H1 (cell line): Measurements from ENCODE around the gene BICD1. TPM values are rescaled to one million over a fixed set of nuclear protein-coding genes. Genes with fewer than 3 reads are reported as not detected.

ENCODE experiments used
- CTCF ChIA-PET: fragments of 300-600 bp; sonication (Branson Sonifier 250); formaldehyde crosslinking; loops from one replicate; lab custom pipeline; 2021; ENCODE audit not compliant: partially characterized antibody; lab: Charles Lee
- POLR2A ChIA-PET: fragments of 300-600 bp; sonication (Branson Sonifier 250); formaldehyde crosslinking; loops from one replicate; lab custom pipeline; 2021; ENCODE audit warnings: inconsistent platforms; ENCODE audit not compliant: partially characterized antibody; lab: Charles Lee
- DNase-seq, 2 experiments: peaks; one replicate each; pipeline versions ENCODE4 v3.0.0 to v3.0.0-alpha.2; 2010 to 2022; ENCODE audit warnings: low spot score in 2 of 2, low read depth in 1 of 2, mixed read lengths in 1 of 2
- FAIRE-seq: peaks from 2 replicates; lab custom pipeline; 2011; peaks lifted over from hg19 to GRCh38; lab: Jason Lieb, UNC
- H2AFZ ChIP-seq: 2 replicates; pipeline ENCODE4 v1.8.1; 2012; ENCODE audit warnings: low read length, inconsistent platforms
- H2AK5ac ChIP-seq: 2 replicates; pipeline ENCODE4 v1.6.1; 2013; ENCODE audit warnings: low read depth, low read length
- H2BK120ac ChIP-seq: replicated peaks from 2 replicates; pipeline ENCODE3; 2013; ENCODE audit warnings: low read depth, low read length, inconsistent platforms
- H2BK12ac ChIP-seq: 2 replicates; pipeline ENCODE4 v1.6.1; 2013; ENCODE audit warnings: low read depth, low read length
- H2BK15ac ChIP-seq: 2 replicates; pipeline ENCODE4 v1.6.1; 2013; ENCODE audit warnings: low read length
- H2BK20ac ChIP-seq: 2 replicates; pipeline ENCODE4 v1.6.1; 2013; ENCODE audit warnings: low read length
- H2BK5ac ChIP-seq: 2 replicates; pipeline ENCODE4 v1.6.1; 2013; ENCODE audit warnings: low read depth, low read length
- H3K14ac ChIP-seq: 2 replicates; pipeline ENCODE4 v1.6.1; 2013; ENCODE audit warnings: inconsistent platforms; ENCODE audit not compliant: insufficient read length
- H3K18ac ChIP-seq: 2 replicates; pipeline ENCODE4 v1.6.1; 2013; ENCODE audit warnings: low read length; ENCODE audit errors: extremely low read depth
- H3K23ac ChIP-seq: 2 replicates; pipeline ENCODE4 v1.6.1; 2013; ENCODE audit warnings: inconsistent platforms; ENCODE audit not compliant: insufficient read length
- H3K23me2 ChIP-seq: 2 replicates; pipeline ENCODE4 v1.6.1; 2013; ENCODE audit warnings: low read depth, low read length
- H3K27ac ChIP-seq: 2 replicates; pipeline ENCODE4 v1.6.1; 2011; ENCODE audit warnings: low read depth, low read length, inconsistent platforms
- H3K27me3 ChIP-seq, 4 experiments: replicated peaks in 1 of 4; 1 replicate in 1 of 4; 2 replicates in 3 of 4; pipeline versions ENCODE4 v1.6.1 to v1.8.1; 2011 to 2013; ENCODE audit warnings: low read length in 3 of 4, mild to moderate bottlenecking in 3 of 4, inconsistent platforms in 2 of 4, mixed read lengths in 2 of 4, moderate library complexity in 1 of 4; ENCODE audit not compliant: control insufficient read depth in 3 of 4, insufficient read depth in 3 of 4; ENCODE audit errors: extremely low read depth in 1 of 4
- H3K36me3 ChIP-seq, 4 experiments: 2 replicates each; pipeline versions ENCODE4 v1.6.1 to v1.8.1; 2011 to 2013; ENCODE audit warnings: mild to moderate bottlenecking in 4 of 4, low read length in 3 of 4, moderate library complexity in 2 of 4, control low read depth in 1 of 4, inconsistent platforms in 1 of 4; ENCODE audit not compliant: insufficient read depth in 4 of 4, control insufficient read depth in 2 of 4
- H3K4ac ChIP-seq: replicated peaks from 2 replicates; pipeline ENCODE3; 2013; ENCODE audit warnings: low read length, low read depth, mixed read lengths, inconsistent platforms; ENCODE audit not compliant: insufficient read length
- H3K4me1 ChIP-seq, 4 experiments: replicated peaks in 1 of 4; 1 replicate in 1 of 4; 2 replicates in 3 of 4; pipeline versions ENCODE4 v1.6.1 to v1.8.1; 2011 to 2013; ENCODE audit warnings: low read length in 3 of 4, inconsistent platforms in 2 of 4, mixed read lengths in 1 of 4; ENCODE audit not compliant: insufficient read depth in 4 of 4, control insufficient read depth in 3 of 4
- H3K4me2 ChIP-seq, 2 experiments: 2 replicates each; pipeline versions ENCODE4 v1.6.1 to v1.8.1; 2011 to 2013; ENCODE audit warnings: low read depth in 2 of 2, low read length in 2 of 2, control low read depth in 1 of 2, inconsistent platforms in 1 of 2, mild to moderate bottlenecking in 1 of 2; ENCODE audit not compliant: insufficient read depth in 1 of 2
- H3K4me3 ChIP-seq, 4 experiments: fragments of 200-600, 300-600 bp in 1 of 4; sonication (generic), shearing (Covaris generic), sonication (Bioruptor Twin) in 1 of 4; 2 replicates each; pipeline versions ENCODE4 v1.5.1 to v1.8.1; 2011 to 2016; ENCODE audit warnings: low read length in 4 of 4, low read depth in 3 of 4, control low read depth in 2 of 4, inconsistent platforms in 2 of 4, mild to moderate bottlenecking in 2 of 4, mixed read lengths in 1 of 4, moderate library complexity in 1 of 4; ENCODE audit not compliant: insufficient read depth in 2 of 4; ENCODE audit errors: extremely low read depth in 1 of 4
- H3K56ac ChIP-seq: replicated peaks from 2 replicates; pipeline ENCODE3; 2013; ENCODE audit warnings: low read depth, mild to moderate bottlenecking, mixed read lengths, low read length, inconsistent platforms; ENCODE audit not compliant: insufficient read length
- H3K79me1 ChIP-seq: 2 replicates; pipeline ENCODE4 v1.6.1; 2013; ENCODE audit warnings: low read depth, low read length, control low read depth
- H3K79me2 ChIP-seq, 2 experiments: 2 replicates each; pipeline versions ENCODE4 v1.6.1 to v1.8.1; 2012 to 2013; ENCODE audit warnings: low read length in 2 of 2, mild to moderate bottlenecking in 2 of 2, inconsistent platforms in 1 of 2; ENCODE audit not compliant: insufficient read depth in 2 of 2, control insufficient read depth in 1 of 2
- H3K9ac ChIP-seq, 4 experiments: replicated peaks in 1 of 4; 1 replicate in 1 of 4; 2 replicates in 3 of 4; pipeline versions ENCODE4 v1.6.1 to v1.8.1; 2011 to 2013; ENCODE audit warnings: low read depth in 3 of 4, low read length in 3 of 4, control low read depth in 2 of 4, mild to moderate bottlenecking in 2 of 4, moderate library complexity in 2 of 4, inconsistent platforms in 1 of 4; ENCODE audit errors: extremely low read depth in 1 of 4
- H3K9me3 ChIP-seq, 2 experiments: 2 replicates each; pipeline versions ENCODE4 v1.6.1 to v1.8.1; 2012 to 2013; ENCODE audit warnings: mild to moderate bottlenecking in 2 of 2, moderate library complexity in 2 of 2, control low read depth in 1 of 2, inconsistent platforms in 1 of 2, low read depth in 1 of 2, low read length in 1 of 2, mixed read lengths in 1 of 2; ENCODE audit not compliant: insufficient read depth in 2 of 2
- H4K20me1 ChIP-seq, 2 experiments: replicated peaks in 1 of 2; 2 replicates each; pipeline versions ENCODE3 to v1.8.1; 2011 to 2013; ENCODE audit warnings: inconsistent platforms in 2 of 2, low read length in 2 of 2, mild to moderate bottlenecking in 1 of 2; ENCODE audit not compliant: insufficient read depth in 2 of 2, control insufficient read depth in 1 of 2
- H4K5ac ChIP-seq: 2 replicates; pipeline ENCODE4 v1.6.1; 2013; ENCODE audit warnings: low read length, low read depth, mixed read lengths, inconsistent platforms; ENCODE audit not compliant: insufficient read length
- H4K8ac ChIP-seq: 2 replicates; pipeline ENCODE4 v1.8.0; 2013; ENCODE audit warnings: mild to moderate bottlenecking, moderate library complexity, low read length, inconsistent platforms; ENCODE audit not compliant: insufficient read depth; ENCODE audit errors: extremely low read depth
- H4K91ac ChIP-seq: replicated peaks from 2 replicates; pipeline ENCODE3; 2013; ENCODE audit warnings: low read length, mixed read lengths, inconsistent platforms; ENCODE audit not compliant: insufficient read length
- CTCF ChIP-seq, 3 experiments: IDR thresholded peaks; 1 replicate in 2 of 3; 2 replicates in 1 of 3; pipeline versions ENCODE4 v1.5.1 to v1.6.1; 2011; ENCODE audit warnings: low read length in 3 of 3, mild to moderate bottlenecking in 3 of 3, inconsistent platforms in 2 of 3, low read depth in 1 of 3, moderate library complexity in 1 of 3; ENCODE audit not compliant: insufficient read depth in 1 of 3; ENCODE audit errors: control extremely low read depth in 1 of 3
- E2F6 ChIP-seq: IDR thresholded peaks from 2 replicates; pipeline ENCODE4 v1.6.1; 2012; ENCODE audit warnings: inconsistent platforms
- NRF1 ChIP-seq: IDR thresholded peaks from 2 replicates; pipeline ENCODE4 v1.6.1; 2011; ENCODE audit warnings: mild to moderate bottlenecking, low read depth, low read length, improper control_type of control experiment
- PHF8 ChIP-seq: fragments of 200-600 bp; sonication (generic); conservative IDR thresholded peaks from 2 replicates; pipeline ENCODE4 v1.7.1; 2012; ENCODE audit warnings: low read depth, mild to moderate bottlenecking, inconsistent platforms, low read length, moderate library complexity
- POLR2A ChIP-seq, 2 experiments: IDR thresholded peaks; 1 replicate in 1 of 2; 2 replicates in 1 of 2; pipeline ENCODE4 v1.6.1; 2011; ENCODE audit warnings: low read depth in 2 of 2, low read length in 2 of 2, mild to moderate bottlenecking in 2 of 2; ENCODE audit errors: control extremely low read depth in 1 of 2
- POLR2AphosphoS5 ChIP-seq: IDR thresholded peaks from 2 replicates; pipeline ENCODE4 v1.6.1; 2011; ENCODE audit warnings: low read depth, low read length
- RXRA ChIP-seq: IDR thresholded peaks from 2 replicates; pipeline ENCODE4 v1.6.1; 2011; ENCODE audit warnings: low read depth, mild to moderate bottlenecking, low read length, moderate library complexity; ENCODE audit not compliant: insufficient read depth
- SUZ12 ChIP-seq: fragments of 200-600 bp; sonication (generic); IDR thresholded peaks from 2 replicates; pipeline ENCODE4 v1.6.1; 2012; ENCODE audit warnings: mild to moderate bottlenecking, inconsistent platforms, low read length, moderate library complexity, mixed read lengths
- TAF7 ChIP-seq: optimal IDR thresholded peaks from 2 replicates; pipeline ENCODE3; 2011; ENCODE audit warnings: low read depth, mild to moderate bottlenecking, inconsistent platforms, low read length, moderate library complexity, borderline replicate concordance
- TBP ChIP-seq: IDR thresholded peaks from 2 replicates; pipeline ENCODE4 v1.6.1; 2011; ENCODE audit warnings: low read depth, low read length, improper control_type of control experiment
- WGBS, 2 experiments: shearing (Covaris generic) in 1 of 2; methylation state at CpG; one replicate each; pipeline versions ENCODE4 v1.1.6 to v1.1.7; 2013 to 2015; ENCODE audit warnings: low lambda C conversion rate in 2 of 2, mixed read lengths in 2 of 2, inconsistent platforms in 1 of 2, low coverage in 1 of 2, missing lambda C conversion rate in 1 of 2; ENCODE audit not compliant: insufficient replicate concordance in 2 of 2, insufficient coverage in 1 of 2, insufficient read length in 1 of 2; ENCODE audit errors: extremely low coverage in 1 of 2, missing lambda C conversion rate in 1 of 2; 5-methylcytosine and 5-hydroxymethylcytosine counted together
- polyA plus RNA-seq, 7 experiments: library from polyadenylated mRNA; depleted of rRNA in 3 of 7; stranded (reverse) in 5 of 7; unstranded in 2 of 7; fragments of >200 nt in 5 of 7; fragments of 200-250 nt in 2 of 7; gene quantifications; 1 replicate in 5 of 7; 2 replicates in 1 of 7; 4 replicates in 1 of 7; pipeline versions ENCODE4 v1.2.1 to v1.2.3, GENCODE V29; 2011 to 2013; ENCODE audit warnings: missing spikeins in 2 of 7, mixed read lengths in 2 of 7
- total RNA-seq: library from RNA; stranded (reverse); fragmentation: NEBNext Ultra II Directional; extraction: Animal tissue kit (Norgen Biotek cat#: 25700); gene quantifications from 2 replicates; pipeline ENCODE4 v1.2.1, GENCODE V29; 2021

Gene BICD1
- total and polyA plus RNA-seq, 2 of the 8 experiments (the other 6 are each of a cell fraction or from before 2014, with no cell fraction given): 34.1 to 58.4 TPM

- H2BK15ac ChIP-seq: no peak overlapping the region
- POLR2A ChIA-PET: no interaction called here
- no peak overlapping the region for H3K27ac ChIP-seq
- no peak overlapping the region for H3K23ac ChIP-seq
- no peaks in the 10 kb centered on the region for H3K23me2 ChIP-seq
- H3K79me1 ChIP-seq: peaks cover 3% of the 10 kb centered on the region; the same call in 1 of the 2 replicates
- DNase-seq (no peak), FAIRE-seq (no peak)
- no peak overlapping the region for H2BK5ac ChIP-seq
- CTCF ChIA-PET: interaction anchor here (1.0 kb wide), 1 partner anchor 54 kb away, joined by 3 read pairs; no protein-coding TSS in a partner anchor
- H3K27me3 ChIP-seq: no peaks in the 10 kb centered on the region
- H2BK20ac ChIP-seq: no peak overlapping the region
- no peak overlapping the region for H2BK12ac ChIP-seq
- no peak overlapping the region for H4K8ac ChIP-seq
- H3K36me3 ChIP-seq: peaks cover 4 to 42% (median 23%) of the 10 kb centered on the region in 4 experiments; a peak in 7 of 8 replicates
- H3K4me1 ChIP-seq: peaks cover 0 to 6% (median 3%) of the 10 kb centered on the region in 4 experiments; a peak in 3 of 7 replicates
- no peak overlapping the region for H3K4me3 ChIP-seq
- no peak overlapping the region for H3K4ac ChIP-seq
- no peak overlapping the region for H2AK5ac ChIP-seq
- no peak overlapping the region for H3K9ac ChIP-seq
- no peaks in the 10 kb centered on the region for H3K9me3 ChIP-seq
- H3K56ac ChIP-seq: no peak overlapping the region
- no peak overlapping the region for H3K14ac ChIP-seq
- H4K20me1 ChIP-seq: no peaks in the 10 kb centered on the region
- no peak overlapping the region for H2BK120ac ChIP-seq
- H3K18ac ChIP-seq: no peak overlapping the region
- no peak overlapping the region for H3K4me2 ChIP-seq
- no peak overlapping the region for H4K5ac ChIP-seq
- WGBS, 2 experiments: 90% methylated on average over 5 of the region's 5 CpGs; no CpG with 5 or more reads in 1 of the 2 experiments
- no peak overlapping the region for H2AFZ ChIP-seq
- peaks cover 0 to 28% of the 10 kb centered on the region in 2 experiments; a peak in 1 of 4 replicates for H3K79me2 ChIP-seq
- H4K91ac ChIP-seq: no peak overlapping the region
- no peak for TF ChIP-seq E2F6
- TF ChIP-seq POLR2AphosphoS5: no peak
- TF ChIP-seq TBP: no peak
- no peak for TF ChIP-seq PHF8
- TF ChIP-seq TAF7: no peak
- TF ChIP-seq NRF1: no peak
- no peak for TF ChIP-seq SUZ12
- no peak for TF ChIP-seq POLR2A (IDR thresholded peaks at IDR 0.05; ENCODE audit: control extremely low read depth in 1 of 2, low read depth in 2 of 2, low read length in 2 of 2)
- no peak for TF ChIP-seq CTCF (IDR thresholded peaks at IDR 0.05; ENCODE audit: control extremely low read depth in 1 of 3, insufficient read depth in 1 of 3, low read depth in 1 of 3, low read length in 3 of 3)
- no peak for TF ChIP-seq RXRA
Measured at GRCh38 chr12:32214723-32215122, 108.1 kb downstream of the BICD1 start.
